ENCODE results near the gene SH3RF3. TPM values are rescaled to one million over a fixed set of nuclear protein-coding genes. Genes with fewer than 3 reads are reported as not detected.

SH3RF3 gene
- total RNA-seq, 1 experiment from 2014 or later = not detected

DNA sequence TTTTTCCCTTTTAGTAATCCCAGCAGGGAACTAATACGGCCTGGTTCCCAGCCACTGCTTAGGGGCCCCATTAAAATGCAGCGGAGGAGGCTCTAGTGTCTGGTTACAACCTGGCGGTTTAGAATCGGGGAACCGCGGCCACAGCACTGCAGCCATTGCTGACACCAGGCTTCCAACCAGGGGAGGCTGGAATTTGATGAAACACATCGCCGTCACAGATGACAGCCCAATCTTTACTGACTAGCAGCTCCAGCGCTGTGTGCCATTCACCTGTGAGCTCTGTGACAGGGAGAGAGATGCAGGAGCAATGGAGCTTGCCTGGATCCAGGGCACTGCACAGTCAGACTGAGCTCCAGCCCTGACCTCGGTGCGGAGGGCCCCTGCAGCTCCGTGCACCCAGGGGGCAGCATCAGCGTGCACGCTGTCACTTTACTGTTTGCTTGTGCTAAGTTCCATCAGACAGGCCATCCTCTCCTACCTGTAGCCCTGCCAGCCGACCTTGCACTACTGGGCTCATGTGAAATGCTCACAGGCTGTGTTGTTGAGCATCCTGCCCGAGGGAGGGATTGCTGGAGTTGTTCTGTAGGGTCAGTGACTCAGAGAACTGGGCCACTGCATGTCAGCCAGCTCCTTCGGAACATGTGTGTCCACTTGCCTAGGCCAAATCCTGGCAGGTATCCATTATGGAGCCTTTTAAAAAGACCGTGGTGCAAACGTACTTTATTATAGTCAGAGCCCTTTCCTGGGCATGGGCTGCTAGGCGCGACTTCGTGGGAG is 281.2 kb downstream of the SH3RF3 start:
- H2AFZ ChIP-seq (ENCODE audit: low read depth, low read length, poor library complexity, severe bottlenecking) = no peak overlapping the region
- BruUV-seq (replicated peaks) = no TSS peak
- H3K4me3 ChIP-seq (replicated peaks in 1 of 2; ENCODE audit: low read depth in 1 of 2, low read length in 2 of 2) = no peak overlapping the region
- H3K79me2 ChIP-seq (ENCODE audit: insufficient read depth, low read length) = no peaks in the 10 kb centered on the region
- DNase-seq (ENCODE audit: low read depth, low spot score) = no peak
- H3K27me3 ChIP-seq (ENCODE audit: insufficient read depth, low read length) = no peaks in the 10 kb centered on the region
- no peak overlapping the region for H3K27ac ChIP-seq (ENCODE audit: low read depth, low read length)
- POLR2A ChIA-PET = no interaction called here
- H3K9me2 ChIP-seq (ENCODE audit: insufficient read depth) = no peaks in the 10 kb centered on the region
- RAD21 ChIA-PET (ENCODE audit: low non-redundant PET in 1 of 2, low total read pairs in 2 of 2, uncharacterized antibody in 2 of 2, unreplicated experiment in 2 of 2) = no interaction called here
- CTCF ChIA-PET = no interaction called here
- ATAC-seq = no peak
- no peak overlapping the region for H3K4me2 ChIP-seq (ENCODE audit: low read length)
- H3K36me3 ChIP-seq (ENCODE audit: control insufficient read depth in 1 of 2, insufficient read depth in 2 of 2, low read length in 2 of 2) = no peaks in the 10 kb centered on the region
- no peaks in the 10 kb centered on the region for H3K9me3 ChIP-seq (ENCODE audit: control insufficient read depth in 1 of 2, insufficient read depth in 1 of 2, low read depth in 1 of 2, low read length in 2 of 2)
- intact Hi-C loops (cut with micrococcal nuclease) = no loop called here
- no peak overlapping the region for H3K9ac ChIP-seq (ENCODE audit: low read length)
- H3K4me1 ChIP-seq (ENCODE audit: control insufficient read depth in 1 of 2, insufficient read depth in 2 of 2, low read length in 2 of 2) = peaks cover 0 to 4% of the 10 kb centered on the region in 2 experiments; a peak in 1 of 4 replicates
- no peaks in the 10 kb centered on the region for H4K20me1 ChIP-seq (ENCODE audit: insufficient read depth)
- no peak for TF ChIP-seq YY1 (IDR thresholded peaks at IDR 0.05; ENCODE audit: extremely low read depth, insufficient replicate concordance, low read depth, low read length)
- TF ChIP-seq ZFX (IDR thresholded peaks at IDR 0.05) = no peak
- TF ChIP-seq SP1 (IDR thresholded peaks at IDR 0.05; ENCODE audit: low read depth) = no peak
- no peak for TF ChIP-seq JUND (IDR thresholded peaks at IDR 0.05)
- TF ChIP-seq CEBPB (IDR thresholded peaks at IDR 0.05; ENCODE audit: low read depth) = no peak
- TF ChIP-seq ZBTB33 (IDR thresholded peaks at IDR 0.05; ENCODE audit: extremely low read depth, insufficient replicate concordance, low read length) = no peak
- no peak for TF ChIP-seq TCF7L2 (IDR thresholded peaks at IDR 0.05; ENCODE audit: borderline replicate concordance, extremely low read depth, insufficient read depth, insufficient read length)
- no peak for TF ChIP-seq RAD21 (IDR thresholded peaks at IDR 0.05; ENCODE audit: low read depth)
- TF ChIP-seq SIN3A (IDR thresholded peaks at IDR 0.05; ENCODE audit: low read depth) = no peak
- no peak for TF ChIP-seq ELF1 (IDR thresholded peaks at IDR 0.05; ENCODE audit: borderline replicate concordance, low read depth)
- TF ChIP-seq, protein P1, sequence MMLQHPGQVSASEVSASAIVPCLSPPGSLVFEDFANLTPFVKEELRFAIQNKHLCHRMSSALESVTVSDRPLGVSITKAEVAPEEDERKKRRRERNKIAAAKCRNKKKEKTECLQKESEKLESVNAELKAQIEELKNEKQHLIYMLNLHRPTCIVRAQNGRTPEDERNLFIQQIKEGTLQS (IDR thresholded peaks at IDR 0.05) = no peak
- no peak for TF ChIP-seq FOSL1 (IDR thresholded peaks at IDR 0.05; ENCODE audit: low read depth)
- TF ChIP-seq EGR1 (IDR thresholded peaks at IDR 0.05; ENCODE audit: low read depth) = no peak
- TF ChIP-seq, protein P2, sequence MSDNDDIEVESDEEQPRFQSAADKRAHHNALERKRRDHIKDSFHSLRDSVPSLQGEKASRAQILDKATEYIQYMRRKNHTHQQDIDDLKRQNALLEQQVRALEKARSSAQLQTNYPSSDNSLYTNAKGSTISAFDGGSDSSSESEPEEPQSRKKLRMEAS (IDR thresholded peaks at IDR 0.05) = no peak
- no peak for TF ChIP-seq CBX3 (IDR thresholded peaks at IDR 0.05; ENCODE audit: low read depth)
- TF ChIP-seq SRF (IDR thresholded peaks at IDR 0.05; ENCODE audit: low read depth) = no peak
- TF ChIP-seq POLR2AphosphoS5 (IDR thresholded peaks at IDR 0.05; ENCODE audit: low read depth, low read length) = no peak
- no peak for TF ChIP-seq POLR2A (IDR thresholded peaks at IDR 0.05; ENCODE audit: borderline replicate concordance, extremely low read depth, insufficient read depth, insufficient read length)

Data from HCT116 (cell line).